ENCODE measurements around the gene CTBP2. TPM values are rescaled to one million over a fixed set of nuclear protein-coding genes. Genes with fewer than 3 reads are reported as not detected.

CTBP2 gene
- total RNA-seq, 1 experiment from 2014 or later: 88.7 TPM

- peaks cover 59% of the 10 kb centered on the region for H3K36me3 ChIP-seq
- no peak for DNase-seq
- no peak overlapping the region for H3K4me3 ChIP-seq
- no peaks in the 10 kb centered on the region for H3K9me3 ChIP-seq
- H3K27me3 ChIP-seq: no peaks in the 10 kb centered on the region
Measured at GRCh38 chr10:124978376-124978725, 182.0 kb downstream of the CTBP2 start.

GRCh38 chr10:124977648-124978375, 182.6 kb downstream of the CTBP2 start:
- DNase-seq: no peak
- no peak overlapping the region for H3K4me3 ChIP-seq
- no peaks in the 10 kb centered on the region for H3K27me3 ChIP-seq
- H3K9me3 ChIP-seq: no peaks in the 10 kb centered on the region
- H3K36me3 ChIP-seq: peaks cover 55% of the 10 kb centered on the region

- no peak overlapping the region for H3K4me3 ChIP-seq
- DNase-seq: no peak
- H3K36me3 ChIP-seq: peaks cover 48% of the 10 kb centered on the region
- no peaks in the 10 kb centered on the region for H3K27me3 ChIP-seq
- H3K9me3 ChIP-seq: no peaks in the 10 kb centered on the region
Measured at GRCh38 chr10:124977161-124977560, 183.2 kb downstream of the CTBP2 start.

- DNase-seq: no peak
Measured at GRCh38 chr10:124975977-124976514, 184.3 kb downstream of the CTBP2 start.

GRCh38 chr10:124974131-124974530, 186.2 kb downstream of the CTBP2 start:
- DNase-seq: no peak
- no peaks in the 10 kb centered on the region for H3K27me3 ChIP-seq
- H3K36me3 ChIP-seq: peaks cover 39% of the 10 kb centered on the region
- H3K4me3 ChIP-seq: no peak overlapping the region
- H3K9me3 ChIP-seq: no peaks in the 10 kb centered on the region

More at GRCh38 chr10:124975977-124976514, 184.3 kb downstream of the CTBP2 start:
- no peak overlapping the region for H3K4me3 ChIP-seq
- no peaks in the 10 kb centered on the region for H3K27me3 ChIP-seq
- no peaks in the 10 kb centered on the region for H3K9me3 ChIP-seq
- H3K36me3 ChIP-seq: peaks cover 44% of the 10 kb centered on the region

- H3K36me3 ChIP-seq: peaks cover 43% of the 10 kb centered on the region
- DNase-seq: no peak
- no peaks in the 10 kb centered on the region for H3K9me3 ChIP-seq
- no peak overlapping the region for H3K4me3 ChIP-seq
- no peaks in the 10 kb centered on the region for H3K27me3 ChIP-seq
Measured at GRCh38 chr10:124972637-124973036, 187.7 kb downstream of the CTBP2 start.

- DNase-seq: no peak
Measured at GRCh38 chr10:124971276-124971675, 189.1 kb downstream of the CTBP2 start.

GRCh38 chr10:124967255-124967654, 193.1 kb downstream of the CTBP2 start:
- Histone ChIP-seq H3K27me3 (no peaks in the 10 kb centered on the region), H3K36me3 (peaks cover 30% of the 10 kb centered on the region), H3K9me3 (no peaks in the 10 kb centered on the region), H3K4me3 (no peak overlapping the region)
- no peak for DNase-seq

More at GRCh38 chr10:124971276-124971675, 189.1 kb downstream of the CTBP2 start:
- Histone ChIP-seq H3K9me3 (no peaks in the 10 kb centered on the region), H3K27me3 (no peaks in the 10 kb centered on the region), H3K4me3 (no peak overlapping the region), H3K36me3 (peaks cover 51% of the 10 kb centered on the region)

GRCh38 chr10:124966008-124966407, 194.4 kb downstream of the CTBP2 start:
- Histone ChIP-seq H3K4me3 (no peak overlapping the region), H3K9me3 (no peaks in the 10 kb centered on the region)
- DNase-seq: no peak

GRCh38 chr10:124963866-124964720, 196.3 kb downstream of the CTBP2 start:
- Histone ChIP-seq H3K4me3 (no peak overlapping the region), H3K36me3 (peaks cover 22% of the 10 kb centered on the region), H3K9me3 (no peaks in the 10 kb centered on the region), H3K27me3 (no peaks in the 10 kb centered on the region)
- DNase-seq: no peak

More at GRCh38 chr10:124966008-124966407, 194.4 kb downstream of the CTBP2 start:
- no peaks in the 10 kb centered on the region for H3K27me3 ChIP-seq
- peaks cover 24% of the 10 kb centered on the region for H3K36me3 ChIP-seq

- Histone ChIP-seq H3K4me3 (no peak overlapping the region), H3K27me3 (no peaks in the 10 kb centered on the region), H3K9me3 (no peaks in the 10 kb centered on the region), H3K36me3 (peaks cover 15% of the 10 kb centered on the region)
- no peak for DNase-seq
Measured at GRCh38 chr10:124962421-124962820, 197.9 kb downstream of the CTBP2 start.

GRCh38 chr10:124961248-124961570, 199.2 kb downstream of the CTBP2 start:
- no peak for DNase-seq
- no peaks in the 10 kb centered on the region for H3K9me3 ChIP-seq
- no peaks in the 10 kb centered on the region for H3K27me3 ChIP-seq
- no peak overlapping the region for H3K4me3 ChIP-seq
- H3K36me3 ChIP-seq: peaks cover 8% of the 10 kb centered on the region

- H3K27me3 ChIP-seq: no peaks in the 10 kb centered on the region
- no peaks in the 10 kb centered on the region for H3K9me3 ChIP-seq
- DNase-seq: no peak
- peaks cover 7% of the 10 kb centered on the region; the same call in 1 of the 2 replicates for H3K36me3 ChIP-seq
- no peak overlapping the region for H3K4me3 ChIP-seq
Measured at GRCh38 chr10:124959564-124959963, 200.8 kb downstream of the CTBP2 start.

- H3K27me3 ChIP-seq: no peaks in the 10 kb centered on the region
- DNase-seq: no peak
- no peaks in the 10 kb centered on the region for H3K9me3 ChIP-seq
- H3K36me3 ChIP-seq: peaks cover 3% of the 10 kb centered on the region; the same call in 1 of the 2 replicates
- no peak overlapping the region for H3K4me3 ChIP-seq
Measured at GRCh38 chr10:124957404-124957947, 202.9 kb downstream of the CTBP2 start.

- no peak overlapping the region for H3K4me3 ChIP-seq
- no peaks in the 10 kb centered on the region for H3K27me3 ChIP-seq
- H3K36me3 ChIP-seq: peaks cover 2% of the 10 kb centered on the region; the same call in 1 of the 2 replicates
- no peaks in the 10 kb centered on the region for H3K9me3 ChIP-seq
- no peak for DNase-seq
Measured at GRCh38 chr10:124956764-124957163, 203.6 kb downstream of the CTBP2 start.

- Histone ChIP-seq H3K27me3 (no peaks in the 10 kb centered on the region), H3K9me3 (no peaks in the 10 kb centered on the region), H3K36me3 (peaks cover 4% of the 10 kb centered on the region; the same call in 1 of the 2 replicates), H3K4me3 (no peak overlapping the region)
- DNase-seq: no peak
Measured at GRCh38 chr10:124955868-124956267, 204.5 kb downstream of the CTBP2 start.

GRCh38 chr10:124955243-124955642, 205.1 kb downstream of the CTBP2 start:
- Histone ChIP-seq H3K4me3 (no peak overlapping the region), H3K9me3 (no peaks in the 10 kb centered on the region), H3K27me3 (no peaks in the 10 kb centered on the region), H3K36me3 (peaks cover 6% of the 10 kb centered on the region)
- DNase-seq: no peak

Measured in MG63 (cell line).